ENCODE measurements around the gene MEIS3.

MEIS3 gene

GRCh38 chr19:47419030-47419783, at the start of gene MEIS3:
Gene MEIS3 (minus strand): TSS chr19:47419527. CDS start chr19:47419081, 446 bp downstream.
- DNase-seq (ENCODE audit: extremely low read depth in 1 of 2, low read depth in 1 of 2), result no peak

DNA sequence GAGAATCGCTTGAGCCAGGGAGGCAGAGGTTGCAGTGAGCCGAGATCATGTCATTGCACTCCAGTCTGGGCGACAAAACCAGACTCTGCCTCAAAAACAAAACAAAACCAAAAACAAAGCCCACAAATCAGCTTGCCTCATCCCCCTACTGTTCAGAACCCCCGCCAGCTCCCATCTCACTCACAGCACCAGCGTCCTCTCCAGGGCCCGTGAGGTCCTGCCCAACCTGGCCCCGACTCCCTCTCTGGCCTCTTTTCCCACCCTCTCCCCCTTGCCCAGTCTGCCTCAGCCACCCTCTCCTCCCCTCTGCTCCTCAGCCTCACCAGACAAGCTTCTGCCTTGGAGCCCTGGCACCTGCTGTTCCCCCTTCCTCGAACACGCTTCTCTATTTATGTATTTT, 48.6 kb upstream of the MEIS3 start:
- DNase-seq (ENCODE audit: extremely low read depth in 1 of 2, low read depth in 1 of 2), result no peak

DNA sequence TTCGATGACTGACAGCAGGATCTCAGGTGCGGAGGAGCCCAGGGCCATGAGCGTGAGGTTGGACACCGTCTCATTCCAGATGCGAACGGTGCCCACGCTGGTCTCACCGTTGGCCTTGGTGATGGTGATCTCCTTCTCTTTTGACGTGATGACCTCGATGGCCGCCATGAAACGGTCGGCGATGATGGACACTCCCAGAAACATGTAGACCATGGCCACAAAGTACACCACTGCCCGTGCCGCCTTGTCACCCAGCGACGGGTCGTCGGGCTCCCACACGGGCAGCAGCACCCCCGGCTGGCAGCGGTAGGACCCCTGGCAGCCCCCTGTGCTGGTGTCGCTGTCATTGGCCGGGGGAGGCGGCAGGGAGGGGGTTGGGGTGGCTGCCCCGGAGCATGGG, 46.6 kb upstream of the MEIS3 start:
- no peak for DNase-seq (ENCODE audit: extremely low read depth in 1 of 2, low read depth in 1 of 2)

DNA sequence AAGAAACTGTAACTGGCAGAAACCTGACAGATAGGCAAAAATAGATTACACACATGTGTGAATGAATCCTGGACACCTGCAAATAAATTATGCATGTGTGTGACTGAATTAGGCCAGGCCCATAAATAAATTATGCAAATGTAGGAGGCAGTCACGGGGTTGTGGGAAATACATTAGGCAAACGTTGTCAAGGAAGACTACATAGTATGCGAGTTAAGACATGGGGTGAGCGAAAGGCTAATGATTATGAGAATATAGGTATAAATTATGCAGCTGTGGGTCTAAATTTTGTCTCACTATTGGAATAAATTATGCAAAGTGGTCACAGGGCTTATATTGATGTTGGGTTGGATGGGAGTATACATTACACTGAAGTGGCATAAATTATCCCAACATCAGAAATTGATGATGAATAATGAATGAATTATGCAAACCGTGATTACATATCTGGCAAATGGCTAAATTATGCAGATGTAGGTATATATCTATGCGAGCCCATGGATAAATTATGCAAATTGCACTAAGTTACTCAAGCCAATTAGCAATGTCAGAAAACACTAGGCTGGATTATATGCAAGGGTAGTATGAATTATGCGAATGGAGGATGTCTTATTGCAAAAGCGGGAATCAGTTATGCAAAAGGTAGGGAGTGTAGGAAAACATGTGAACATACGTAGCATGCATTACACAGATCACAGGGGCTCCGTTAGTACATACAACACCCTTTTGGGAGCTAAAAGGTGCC, 45.5 kb upstream of the MEIS3 start:
- DNase-seq (ENCODE audit: extremely low read depth in 1 of 2, low read depth in 1 of 2), result no peak

DNA sequence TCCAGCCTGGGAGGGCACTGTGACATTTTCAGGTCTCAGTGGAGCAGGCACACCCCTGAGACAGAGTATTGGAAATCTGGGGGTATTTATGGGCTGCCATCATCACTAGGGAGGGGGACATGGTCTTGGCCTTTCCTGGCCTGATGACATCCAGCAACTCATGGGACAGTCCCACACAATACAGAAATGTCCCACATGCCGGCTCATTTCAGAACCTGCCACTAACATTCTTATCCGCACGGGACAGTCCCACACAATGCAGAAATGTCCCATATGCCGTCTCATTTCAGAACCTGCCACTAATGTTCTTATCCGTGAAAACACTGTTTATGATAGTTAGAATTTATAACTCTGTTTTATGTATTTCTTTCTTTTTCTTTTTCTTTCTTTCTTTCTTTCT, 42.5 kb upstream of the MEIS3 start:
- no peak for DNase-seq (ENCODE audit: extremely low read depth in 1 of 2, low read depth in 1 of 2)

GRCh38 chr19:47459477-47459876, 40.1 kb upstream of the MEIS3 start:
- no peak for DNase-seq (ENCODE audit: extremely low read depth in 1 of 2, low read depth in 1 of 2)

DNA sequence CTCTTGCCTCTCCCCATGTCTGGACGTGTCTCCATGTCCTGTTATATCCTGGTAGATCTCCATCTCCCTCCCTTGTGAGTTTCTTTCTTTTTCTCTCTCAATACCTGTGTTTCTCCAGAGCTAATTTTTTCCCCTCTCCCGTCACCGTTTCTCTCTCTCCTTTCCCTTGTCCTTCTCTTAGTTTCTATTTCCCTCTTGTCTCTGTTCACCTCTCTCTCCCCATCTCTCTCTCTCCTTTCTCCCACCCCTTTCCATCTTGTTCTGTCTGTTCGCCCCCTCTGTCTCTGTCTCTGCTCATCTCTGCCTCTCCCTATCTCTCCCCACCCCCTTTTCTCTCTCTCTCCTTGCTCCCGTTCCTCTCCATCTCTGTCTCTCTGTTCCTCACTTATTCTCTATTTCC, 39.3 kb upstream of the MEIS3 start:
- DNase-seq (ENCODE audit: extremely low read depth in 1 of 2, low read depth in 1 of 2), result no peak

DNA sequence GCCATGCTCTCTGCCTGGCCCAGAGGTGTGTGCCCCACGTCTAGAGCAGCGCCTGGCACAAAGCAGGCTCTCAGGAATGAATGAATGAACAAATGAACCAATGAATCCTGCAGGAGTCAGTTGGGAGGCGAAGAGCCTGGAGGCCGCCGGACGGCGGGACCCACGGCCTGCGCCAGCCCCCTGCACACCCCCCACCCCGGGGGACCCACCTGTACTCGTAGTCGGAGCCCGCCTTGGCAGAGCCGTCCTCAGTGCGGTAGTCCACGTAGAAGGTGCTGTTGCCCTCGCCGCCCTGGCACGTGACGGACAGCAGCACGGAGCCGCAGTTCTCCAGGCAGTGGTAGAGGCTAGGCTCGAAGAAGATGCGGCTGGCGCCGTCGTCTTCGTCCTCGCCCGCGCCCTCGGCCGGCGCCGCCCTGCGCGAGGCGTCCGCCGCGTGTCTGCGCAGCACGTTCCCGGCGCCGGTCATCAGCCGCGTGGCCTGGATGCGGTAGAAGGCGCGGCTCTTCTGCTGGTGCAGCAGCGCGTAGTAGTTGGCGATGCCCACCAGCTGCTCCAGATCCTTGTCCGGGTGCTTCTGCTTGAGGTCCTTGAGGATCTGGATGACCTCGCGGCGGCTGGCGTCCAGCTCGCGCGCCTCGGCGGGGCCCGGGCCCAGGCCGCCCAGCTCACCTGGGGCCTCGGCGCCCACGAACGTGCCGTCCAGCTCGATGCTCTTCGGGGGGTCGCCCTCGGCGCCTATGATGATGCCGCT, 37.6 kb upstream of the MEIS3 start:
- no peak for DNase-seq (ENCODE audit: extremely low read depth in 1 of 2, low read depth in 1 of 2)

DNA sequence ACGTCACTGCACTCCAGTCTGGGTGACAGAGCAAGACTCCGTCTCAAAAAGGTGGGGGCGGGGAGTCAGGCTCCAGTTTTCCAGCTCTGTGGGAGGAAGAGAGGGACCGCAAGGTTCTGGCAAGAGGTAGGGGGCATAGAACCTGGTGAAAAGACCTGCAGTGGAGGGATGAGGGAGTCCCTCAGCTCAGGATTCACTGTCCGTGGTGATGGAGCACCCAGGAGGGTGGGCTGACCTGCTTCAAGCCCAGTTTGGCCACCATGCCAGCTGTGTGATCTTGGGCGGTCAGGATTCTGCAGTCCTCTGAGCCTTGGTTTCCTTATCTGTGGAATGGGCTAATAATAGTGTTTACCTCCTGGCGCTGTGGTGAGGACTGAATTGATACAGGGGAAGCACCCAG, 31.2 kb upstream of the MEIS3 start:
- no peak for DNase-seq (ENCODE audit: extremely low read depth in 1 of 2, low read depth in 1 of 2)

- no peak for DNase-seq (ENCODE audit: extremely low read depth in 1 of 2, low read depth in 1 of 2)
These were observed 29.0 kb upstream of the MEIS3 start for GRCh38 chr19:47448360-47448727.

DNA sequence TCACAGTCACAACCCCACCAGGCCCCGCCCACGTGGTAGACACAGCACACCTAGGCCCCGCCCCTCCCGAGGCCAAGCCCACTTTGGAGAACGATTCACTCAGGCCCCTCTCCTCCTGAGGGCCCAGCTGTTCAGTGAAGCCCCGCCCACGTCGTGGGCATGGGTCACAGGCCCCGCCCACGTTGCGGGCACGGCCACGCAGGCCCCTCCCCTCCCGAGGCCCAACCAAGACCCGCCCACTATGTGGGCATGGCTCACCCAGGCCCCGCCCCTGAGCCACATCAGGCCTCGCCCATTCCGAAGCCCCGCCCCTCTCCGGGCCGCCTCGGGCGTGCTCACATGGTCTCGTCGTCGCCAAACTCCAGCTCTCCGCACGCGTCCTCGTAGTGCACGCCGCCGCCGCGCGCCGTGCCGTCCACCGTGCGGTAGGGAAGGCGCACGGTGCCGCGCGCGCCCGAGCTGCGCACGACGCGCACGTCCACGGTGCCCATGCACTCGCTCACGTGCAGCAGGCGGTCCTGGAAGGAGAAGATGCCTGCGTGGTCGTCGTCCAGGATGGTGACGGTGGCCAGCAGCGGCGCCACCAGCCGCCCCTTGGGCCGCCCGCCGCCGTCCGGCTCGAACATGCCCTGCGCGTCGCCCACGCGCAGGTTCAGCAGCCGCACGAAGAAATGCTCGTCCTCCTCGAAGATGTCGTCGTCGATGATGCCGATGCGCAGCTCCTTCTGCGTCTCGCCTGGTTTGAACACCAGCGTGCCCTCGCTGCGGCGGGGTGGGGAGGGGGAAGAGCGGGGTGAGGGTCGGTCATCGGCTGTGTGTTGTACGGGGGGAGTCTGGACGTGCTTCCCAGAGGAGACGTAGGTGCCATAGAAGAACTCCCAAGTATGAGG, 28.4 kb upstream of the MEIS3 start:
- DNase-seq (ENCODE audit: extremely low read depth in 1 of 2, low read depth in 1 of 2), result peak in 1 of 2 donors; percentile 19

GRCh38 chr19:47446534-47447469, 27.5 kb upstream of the MEIS3 start:
- no peak for DNase-seq (ENCODE audit: extremely low read depth in 1 of 2, low read depth in 1 of 2)

DNA sequence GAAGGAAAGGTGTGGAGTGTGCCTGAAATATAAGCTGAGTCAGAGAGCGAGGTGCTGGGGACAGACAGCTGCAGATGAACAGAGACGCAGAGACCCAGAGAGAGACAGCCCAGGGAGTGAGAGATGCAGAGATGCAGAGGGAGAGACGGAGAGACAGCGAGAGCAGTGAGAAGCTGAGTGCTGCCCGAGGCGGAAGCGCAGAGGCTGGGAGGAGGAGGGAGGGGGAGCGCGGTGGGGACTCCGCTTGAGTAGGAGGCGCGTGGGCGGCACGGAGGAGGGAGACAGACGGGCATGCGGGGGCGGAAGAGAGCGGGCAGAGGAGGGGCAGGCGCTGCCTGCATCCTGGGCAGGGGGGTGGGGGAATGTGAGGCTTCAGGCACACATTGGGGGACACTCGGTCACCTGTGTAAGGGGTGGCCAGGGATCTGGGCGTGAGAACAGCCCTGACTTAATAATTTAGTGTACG, 26.6 kb upstream of the MEIS3 start:
- peak; percentile 34 to 70 for DNase-seq (ENCODE audit: extremely low read depth in 1 of 2, low read depth in 1 of 2)

- no peak for DNase-seq (ENCODE audit: extremely low read depth in 1 of 2, low read depth in 1 of 2)
These were observed 26.2 kb upstream of the MEIS3 start for GRCh38 chr19:47445527-47445926.

GRCh38 chr19:47444388-47444821, 25.1 kb upstream of the MEIS3 start:
- DNase-seq (ENCODE audit: extremely low read depth in 1 of 2, low read depth in 1 of 2), result peak in 1 of 2 donors; percentile 15

GRCh38 chr19:47443331-47443730, 24.0 kb upstream of the MEIS3 start:
- DNase-seq (ENCODE audit: extremely low read depth in 1 of 2, low read depth in 1 of 2), result no peak

DNA sequence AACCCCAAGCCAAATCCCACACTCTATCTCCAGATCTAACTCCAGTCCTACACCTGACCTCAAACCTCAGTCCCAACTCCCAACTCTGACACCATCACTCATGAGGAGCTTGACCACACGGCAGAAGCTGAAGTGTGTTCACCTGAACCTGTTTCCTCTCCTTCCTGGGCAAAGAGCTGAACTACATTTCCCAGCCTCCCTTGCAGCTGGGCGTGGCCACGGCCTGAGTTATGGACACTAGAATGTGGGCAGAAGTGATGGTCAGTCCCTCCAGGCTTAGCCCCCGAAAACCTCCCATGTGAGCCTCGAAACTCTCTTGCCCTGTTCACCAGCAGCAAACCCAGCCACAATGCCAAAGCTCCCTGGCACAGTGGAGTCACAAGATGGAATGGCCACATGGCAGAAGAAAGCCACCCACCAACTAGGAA, 19.5 kb upstream of the MEIS3 start:
- no peak for DNase-seq (ENCODE audit: extremely low read depth in 1 of 2, low read depth in 1 of 2)

DNA sequence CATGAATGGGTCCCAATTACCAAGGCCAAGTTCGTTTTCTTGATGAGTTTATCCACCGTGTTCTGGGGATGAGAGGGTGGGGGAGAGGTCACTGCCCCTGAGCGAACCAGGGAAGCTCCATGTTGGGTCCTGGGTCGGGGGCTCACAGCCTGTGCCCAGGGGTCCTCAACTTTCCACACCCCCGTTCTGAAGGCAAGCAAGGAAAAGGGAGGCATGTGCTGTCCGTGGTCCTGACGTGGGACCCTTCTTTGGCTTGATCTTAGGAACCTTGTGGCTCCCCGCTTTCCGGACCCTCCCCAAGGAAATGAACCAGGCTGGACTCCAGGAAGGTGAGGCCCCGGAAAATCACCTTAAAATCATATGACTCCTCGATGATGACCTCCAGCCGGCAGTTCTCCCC, 18.2 kb upstream of the MEIS3 start:
- no peak for DNase-seq (ENCODE audit: extremely low read depth in 1 of 2, low read depth in 1 of 2)

- peak; percentile 68 to 79 for DNase-seq (ENCODE audit: extremely low read depth in 1 of 2, low read depth in 1 of 2)
These were observed 17.5 kb upstream of the MEIS3 start for GRCh38 chr19:47436712-47437401.
